HPDE6-E6E7 (cell line): Measurements from ENCODE around the gene GSTT2.
"Not testable (repeated sequence)": the region's sequence is repeated elsewhere in the genome, so short reads cannot be mapped to it uniquely, and the experiment has no call there.

ENCODE experiments used
- DNase-seq: peaks from one replicate; pipeline ENCODE4 v3.0.0; 2011; ENCODE audit warnings: missing footprints; ENCODE audit errors: extremely low spot score

GSTT2 gene

DNA sequence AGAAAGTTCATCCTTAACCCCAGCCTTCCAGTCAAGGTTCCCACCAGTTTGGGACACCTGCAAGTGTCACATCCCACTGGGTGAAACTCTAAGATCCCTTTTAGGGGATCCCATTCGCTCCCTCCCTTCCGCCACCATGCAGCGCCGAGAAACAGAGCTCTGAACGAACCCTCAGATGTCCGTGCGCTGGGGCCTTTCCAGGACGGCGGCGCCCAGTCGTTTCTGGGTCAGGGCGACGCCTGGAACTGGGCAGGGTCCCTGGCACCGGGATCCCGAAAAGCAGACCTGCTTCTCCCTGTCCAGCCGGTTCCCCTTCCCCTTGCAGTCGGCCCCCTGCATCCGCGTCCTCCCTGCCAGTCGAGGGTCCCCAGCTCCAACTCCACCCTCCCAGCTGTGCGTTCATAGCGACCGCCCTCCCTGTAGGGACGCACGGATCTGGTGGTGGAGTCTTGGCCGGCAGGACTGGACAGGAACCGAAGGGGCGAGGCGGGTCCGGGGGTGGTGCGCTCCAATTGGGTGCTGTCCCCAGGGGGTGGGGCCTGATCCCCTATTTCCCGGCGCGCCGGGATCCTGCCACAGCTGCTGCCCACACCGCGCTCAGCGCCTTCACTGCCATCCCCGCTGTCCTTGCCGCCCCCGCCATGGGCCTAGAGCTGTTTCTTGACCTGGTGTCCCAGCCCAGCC is at the start of gene GSTT2:
TSS of gene GSTT2 (plus strand) at position 578 of the 684 bp plus-strand sequence.
- DNase-seq = not testable (repeated sequence)

DNA sequence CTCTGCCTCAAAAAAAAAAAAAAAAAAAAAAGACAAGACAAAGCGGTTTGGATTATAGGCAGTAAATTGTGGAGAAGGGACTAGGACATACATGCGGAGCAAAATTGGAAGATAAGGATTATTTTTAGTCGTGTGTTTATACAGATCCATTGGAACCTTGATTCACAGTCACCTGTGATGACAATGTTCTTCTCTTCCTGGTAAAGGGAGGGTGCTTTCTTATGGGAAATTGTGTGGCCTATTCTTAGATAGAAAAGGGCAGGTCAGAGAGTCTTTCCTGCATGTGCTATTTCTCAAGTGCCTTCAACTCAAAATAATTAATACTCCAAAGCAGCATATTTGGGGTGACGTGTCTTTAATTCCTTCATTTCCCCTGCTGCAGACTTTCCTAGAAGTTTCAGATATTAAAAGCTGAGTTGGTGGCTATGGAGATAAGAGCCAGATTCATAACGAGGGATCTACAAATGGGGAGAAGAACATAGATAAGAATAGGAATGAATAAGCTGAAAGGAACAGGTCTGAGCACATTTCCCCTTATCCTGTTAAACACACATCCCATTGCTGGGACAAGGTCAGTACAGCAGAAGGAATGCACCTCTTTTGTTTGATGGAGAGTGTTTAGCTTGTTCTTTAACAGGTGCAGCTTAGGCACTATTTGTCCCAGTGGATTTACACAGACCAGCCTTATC is 41.5 kb upstream of the GSTT2 start:
- DNase-seq = no peak

DNA sequence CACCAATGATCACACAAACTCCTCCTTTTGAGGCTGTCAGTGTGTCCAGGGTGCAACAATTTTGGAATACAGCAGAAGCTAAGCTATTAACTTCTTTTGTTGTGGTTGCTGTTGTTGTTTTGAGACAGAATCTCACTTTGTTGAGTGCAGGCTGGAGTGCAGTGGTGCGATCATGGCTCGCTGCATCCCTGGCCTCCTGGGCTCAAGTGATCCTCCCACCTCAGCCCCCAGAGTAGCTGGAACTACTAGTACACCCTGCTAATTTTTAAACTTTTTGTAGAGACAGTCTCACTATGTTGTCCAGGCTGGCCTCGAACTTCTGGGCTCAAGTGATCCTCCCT is 40.9 kb upstream of the GSTT2 start:
- no peak for DNase-seq

DNA sequence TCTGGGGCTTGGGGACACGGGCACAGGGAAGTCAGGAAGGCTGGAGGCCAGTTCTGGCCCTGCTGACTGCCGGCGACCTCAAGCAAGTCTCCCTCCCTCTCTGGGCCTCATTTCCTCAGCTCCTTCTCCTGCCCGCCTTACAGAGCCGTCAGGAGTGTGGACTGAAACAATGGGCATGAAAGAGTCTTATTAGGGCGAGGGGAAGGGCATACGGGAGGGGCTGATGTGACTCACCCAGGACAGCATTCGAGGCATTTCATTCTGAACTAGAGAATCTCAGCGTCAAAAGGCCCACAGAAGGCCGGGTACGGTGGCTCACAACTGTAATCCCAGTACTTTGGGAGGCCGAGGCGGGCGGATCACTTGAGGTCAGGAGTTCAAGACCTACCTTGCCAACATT is 39.8 kb upstream of the GSTT2 start:
- DNase-seq = not testable (repeated sequence)

DNA sequence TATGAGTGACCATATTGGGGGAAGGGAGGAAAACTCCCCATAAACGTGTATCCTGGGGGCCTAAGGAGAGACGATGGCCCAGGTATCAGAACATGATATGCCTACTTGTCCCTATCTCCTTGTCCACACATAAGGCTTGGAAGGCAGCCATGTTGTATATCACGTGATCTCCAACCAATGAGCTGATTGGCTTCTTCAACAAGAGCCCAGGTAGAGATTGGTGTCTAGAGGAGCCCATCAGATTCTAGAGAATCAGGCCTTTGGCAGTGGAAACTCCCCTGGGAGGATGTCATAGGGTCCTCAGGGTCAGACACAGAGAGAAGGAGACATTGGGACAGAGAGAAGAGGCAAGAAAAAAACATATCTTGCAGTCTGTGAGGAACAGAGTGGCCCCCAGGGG is 32.5 kb upstream of the GSTT2 start:
- not testable (repeated sequence) for DNase-seq

DNA sequence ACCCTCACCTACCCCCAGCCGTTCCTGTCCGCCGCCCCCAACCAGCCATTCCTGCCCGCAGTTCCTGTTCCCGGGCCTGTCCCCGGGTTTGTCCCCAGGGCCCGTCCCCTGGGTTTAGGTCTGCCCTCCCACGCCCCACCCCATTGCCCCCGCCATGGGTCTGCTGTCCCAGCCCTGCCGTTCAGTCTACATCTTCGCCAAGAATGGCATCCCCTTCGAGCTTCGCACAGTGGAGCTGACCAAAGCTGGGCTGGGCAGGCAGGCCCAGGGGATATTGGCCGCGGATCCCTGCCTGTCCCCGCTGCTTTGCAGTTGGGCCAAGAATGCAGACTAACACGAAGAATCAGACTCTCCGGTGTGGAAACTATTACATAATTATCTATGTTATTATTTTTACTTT is 30.2 kb upstream of the GSTT2 start:
- not testable (repeated sequence) for DNase-seq

DNA sequence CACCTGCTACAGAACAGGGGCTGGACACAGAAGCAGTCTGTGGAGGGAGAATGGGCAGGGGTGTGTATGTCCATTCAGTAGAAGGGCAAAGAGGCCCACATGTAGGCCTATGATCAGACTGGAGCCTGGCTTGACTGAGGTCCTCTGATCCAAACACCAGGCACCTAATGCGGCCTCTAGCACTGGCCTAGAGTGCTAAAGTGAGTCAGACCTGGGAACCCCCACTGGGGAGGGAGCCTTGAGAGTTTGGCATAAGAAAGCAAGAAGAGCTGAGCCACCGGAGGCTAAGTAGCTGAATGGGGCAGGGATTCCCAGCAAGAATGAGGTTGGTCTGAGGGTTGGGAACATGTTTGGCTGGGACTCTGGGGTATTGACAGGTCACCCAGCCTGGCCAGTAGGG is 28.6 kb upstream of the GSTT2 start:
- not testable (repeated sequence) for DNase-seq

DNA sequence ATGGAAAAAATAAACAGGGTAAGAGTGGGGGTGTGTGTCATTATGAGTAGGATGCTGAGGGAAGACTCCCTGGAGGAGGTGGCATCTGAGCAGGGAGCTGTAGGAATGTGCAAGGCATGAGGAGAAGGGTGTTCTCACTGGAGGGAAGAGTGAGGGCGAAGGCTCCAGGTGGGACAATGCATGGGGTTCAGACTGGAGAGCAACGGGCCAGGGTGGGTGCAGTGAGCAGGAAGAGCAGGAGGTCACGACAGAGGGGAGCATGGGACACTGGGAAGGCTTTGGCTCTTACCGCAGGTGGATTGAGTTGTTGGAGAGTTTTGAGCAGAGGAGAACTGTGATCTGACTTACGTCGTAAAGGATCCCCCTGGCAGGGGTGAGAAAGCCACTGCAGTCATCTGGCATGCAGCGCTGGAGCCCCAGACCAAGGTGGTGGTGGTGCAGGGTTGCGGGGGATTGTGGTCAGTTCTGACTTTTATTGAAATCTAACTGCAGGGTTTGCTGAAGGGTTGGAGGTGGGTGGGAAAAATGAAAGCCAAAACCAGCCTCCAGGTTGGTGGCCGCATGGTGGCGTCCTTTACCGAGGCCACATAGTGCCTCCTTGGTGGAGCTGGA is 27.0 kb upstream of the GSTT2 start:
- DNase-seq = not testable (repeated sequence)

DNA sequence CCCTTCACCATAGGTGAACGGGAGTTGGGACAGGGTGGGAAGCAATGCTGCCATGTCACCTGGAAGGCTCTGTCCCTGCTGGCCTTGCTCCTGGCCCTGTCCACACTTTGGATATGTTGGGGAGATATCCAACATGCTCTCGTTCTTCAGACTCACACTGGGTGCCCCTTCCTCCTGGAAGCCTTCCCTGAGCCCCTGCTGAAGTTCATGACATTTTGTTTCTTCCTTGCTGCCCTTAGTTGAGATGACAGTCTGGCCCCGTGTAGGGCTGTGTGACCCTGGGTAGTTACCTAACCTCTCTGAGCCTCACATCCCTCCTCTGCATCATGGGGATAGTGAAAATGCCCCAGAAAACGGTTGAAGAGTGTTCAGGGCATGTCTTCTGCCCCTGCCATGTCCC is 26.4 kb upstream of the GSTT2 start:
- DNase-seq = not testable (repeated sequence)

DNA sequence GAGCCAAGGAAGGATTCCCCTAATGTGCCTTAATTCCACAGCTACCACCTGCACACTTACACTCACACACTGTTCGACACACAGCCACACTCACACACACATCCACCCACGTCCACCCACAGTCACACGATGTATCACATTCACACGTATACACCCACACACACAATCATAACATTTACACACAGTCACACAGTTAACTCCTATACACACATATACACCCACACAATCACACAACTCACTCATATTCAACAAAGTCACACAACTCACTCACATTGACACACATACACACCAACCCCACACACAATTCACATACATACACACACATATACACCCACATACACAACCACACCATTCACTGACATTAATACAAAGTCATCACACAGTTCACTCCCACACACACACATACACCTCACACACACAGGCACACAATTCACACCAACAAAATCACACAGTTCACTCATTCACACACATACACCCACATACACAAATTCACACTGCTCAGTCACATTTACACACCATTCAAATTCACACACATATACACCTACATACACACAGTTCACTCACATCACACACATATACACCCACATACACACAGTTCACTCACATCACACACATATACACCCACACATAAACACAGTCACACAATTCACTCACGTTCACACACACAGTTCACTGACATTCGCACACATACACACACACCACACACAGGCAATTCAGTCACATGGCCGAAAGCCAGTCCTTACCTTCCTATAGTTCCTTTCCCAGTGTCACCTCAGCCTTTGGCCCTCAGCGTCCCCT is 25.5 kb upstream of the GSTT2 start:
- not testable (repeated sequence) for DNase-seq

DNA sequence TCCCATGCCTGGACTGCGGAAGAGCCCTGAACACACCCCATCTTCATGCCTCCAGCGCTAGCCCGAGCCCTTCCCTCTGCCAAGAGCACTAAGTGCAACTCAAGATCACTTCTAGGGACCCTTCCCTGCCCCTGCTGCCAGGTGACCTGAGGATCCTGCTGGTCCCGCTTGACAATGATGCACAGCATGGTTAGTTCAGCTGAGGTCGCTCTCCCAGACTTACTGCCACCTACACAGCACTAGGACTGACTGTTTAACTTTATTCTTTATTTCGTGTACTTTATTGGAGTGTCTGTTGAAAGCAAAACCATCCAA is 25.0 kb upstream of the GSTT2 start:
- not testable (repeated sequence) for DNase-seq

DNA sequence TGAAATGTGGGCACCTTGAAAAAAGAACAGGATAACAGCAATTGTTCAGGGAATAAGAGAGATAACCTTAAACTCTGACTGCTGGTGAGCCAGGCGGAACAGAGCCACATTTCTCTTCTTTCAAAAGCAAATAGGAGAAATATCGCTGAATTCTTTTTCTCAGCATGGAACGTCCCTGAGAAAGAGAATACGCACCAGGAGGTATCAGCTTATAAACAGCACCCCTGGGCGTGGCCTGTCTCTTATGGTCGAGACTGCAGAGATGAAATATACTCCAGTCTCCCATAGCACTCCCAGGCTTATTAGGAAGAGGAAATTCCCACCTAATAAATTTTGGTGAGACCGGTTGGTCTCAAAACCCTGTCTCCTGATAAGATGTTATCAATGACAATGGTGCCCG is 24.0 kb upstream of the GSTT2 start:
- DNase-seq = not testable (repeated sequence)

DNA sequence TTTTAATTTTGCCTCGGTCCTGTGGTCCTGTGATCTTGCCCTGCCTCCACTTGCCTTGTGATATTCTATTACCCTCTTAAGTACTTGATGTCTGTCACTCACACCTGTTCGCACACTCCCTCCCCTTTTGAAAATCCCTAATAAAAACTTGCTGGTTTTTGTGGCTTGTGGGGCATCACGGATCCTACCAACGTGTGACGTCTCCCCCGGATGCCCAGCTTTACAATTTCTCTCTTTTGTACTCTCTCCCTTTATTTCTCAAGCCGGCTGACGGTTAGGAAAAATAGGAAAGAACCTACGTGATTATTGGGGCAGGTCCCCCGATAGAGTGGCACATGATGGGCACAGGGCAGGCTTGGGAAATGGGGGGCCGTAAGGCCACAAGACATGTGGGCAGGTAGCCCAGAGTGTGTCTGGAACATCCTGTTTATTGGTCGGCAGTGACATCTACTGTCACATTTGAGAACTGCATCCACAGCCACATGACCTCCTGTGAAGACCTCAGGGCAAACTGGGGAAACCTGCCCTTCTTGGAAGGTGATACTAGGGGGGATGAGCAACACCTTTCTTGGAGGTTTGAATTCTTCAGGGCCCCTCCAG is 23.5 kb upstream of the GSTT2 start:
- DNase-seq = not testable (repeated sequence)

DNA sequence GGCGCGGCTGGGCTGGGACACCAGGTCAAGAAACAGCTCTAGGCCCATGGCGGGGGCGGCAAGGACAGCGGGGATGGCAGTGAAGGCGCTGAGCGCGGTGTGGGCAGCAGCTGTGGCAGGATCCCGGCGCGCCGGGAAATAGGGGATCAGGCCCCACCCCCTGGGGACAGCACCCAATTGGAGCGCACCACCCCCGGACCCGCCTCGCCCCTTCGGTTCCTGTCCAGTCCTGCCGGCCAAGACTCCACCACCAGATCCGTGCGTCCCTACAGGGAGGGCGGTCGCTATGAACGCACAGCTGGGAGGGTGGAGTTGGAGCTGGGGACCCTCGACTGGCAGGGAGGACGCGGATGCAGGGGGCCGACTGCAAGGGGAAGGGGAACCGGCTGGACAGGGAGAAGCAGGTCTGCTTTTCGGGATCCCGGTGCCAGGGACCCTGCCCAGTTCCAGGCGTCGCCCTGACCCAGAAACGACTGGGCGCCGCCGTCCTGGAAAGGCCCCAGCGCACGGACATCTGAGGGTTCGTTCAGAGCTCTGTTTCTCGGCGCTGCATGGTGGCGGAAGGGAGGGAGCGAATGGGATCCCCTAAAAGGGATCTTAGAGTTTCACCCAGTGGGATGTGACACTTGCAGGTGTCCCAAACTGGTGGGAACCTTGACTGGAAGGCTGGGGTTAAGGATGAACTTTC is 18.7 kb upstream of the GSTT2 start, which contains the start of gene GSTT2B:
TSS of gene GSTT2B (minus strand) at position 112 of the 688 bp plus-strand sequence. CDS start at position 48, 64 bp downstream.
- not testable (repeated sequence) for DNase-seq

DNA sequence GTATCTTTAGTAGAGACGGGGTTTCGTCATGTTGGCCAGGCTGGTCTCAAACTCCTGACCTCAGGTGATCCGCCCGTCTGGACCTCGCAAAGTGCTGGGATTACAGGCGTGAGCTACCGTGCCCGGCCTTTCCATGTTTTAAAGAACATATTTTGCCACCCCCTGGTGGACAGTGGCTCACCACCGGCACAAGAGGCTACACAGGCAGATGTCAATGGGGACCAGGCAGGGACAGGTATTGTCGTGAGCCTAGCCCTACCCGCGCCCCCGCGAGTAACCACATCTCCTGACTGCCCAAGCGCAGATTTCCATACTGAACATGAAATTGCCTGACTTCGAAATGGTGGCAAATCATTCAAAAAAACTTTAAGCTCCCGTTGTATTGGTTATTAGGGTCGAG is 13.8 kb upstream of the GSTT2 start:
- DNase-seq = not testable (repeated sequence)

DNA sequence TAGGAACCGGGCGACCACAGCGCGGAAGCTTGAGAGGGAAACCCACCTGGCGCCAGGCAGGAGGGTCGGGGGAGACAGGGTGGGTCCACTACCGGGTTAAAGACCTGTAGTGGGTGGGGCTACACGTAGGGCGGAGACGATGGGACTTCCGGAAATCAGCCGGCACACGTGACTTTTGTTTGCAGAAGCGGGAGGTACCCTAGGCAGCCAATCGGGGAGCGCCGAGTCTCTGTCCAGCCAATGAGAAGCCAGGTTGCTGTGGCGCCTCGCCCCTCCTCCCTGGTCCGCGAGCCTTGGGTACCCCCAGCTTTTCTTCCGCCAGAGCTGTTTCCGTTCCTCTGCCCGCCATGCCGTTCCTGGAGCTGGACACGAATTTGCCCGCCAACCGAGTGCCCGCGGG is 13.4 kb upstream of the GSTT2 start, which contains the start of gene DDTL:
TSS of gene DDTL (plus strand) at position 321 of the 400 bp plus-strand sequence. CDS start at position 348, 27 bp downstream.
- DNase-seq = not testable (repeated sequence)

DNA sequence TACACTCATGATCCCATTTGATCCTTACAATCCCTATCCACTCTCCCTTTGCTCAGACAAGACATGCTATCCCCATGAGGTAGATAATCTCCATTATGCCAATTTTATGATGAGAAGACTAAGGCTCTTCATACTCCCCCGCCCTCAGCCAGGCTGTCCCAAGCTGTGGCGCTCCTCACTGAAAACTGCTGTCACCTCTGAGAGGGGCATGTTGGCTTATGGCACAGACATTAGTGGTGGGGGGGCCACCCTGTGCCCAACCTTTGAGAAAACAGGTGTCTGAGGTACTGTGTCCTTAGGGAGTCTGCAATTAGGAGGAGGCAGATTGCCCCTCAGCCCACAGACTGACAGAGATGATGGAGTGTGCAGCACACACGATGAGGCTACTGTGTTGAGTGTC is 10.9 kb upstream of the GSTT2 start:
- DNase-seq = no peak

DNA sequence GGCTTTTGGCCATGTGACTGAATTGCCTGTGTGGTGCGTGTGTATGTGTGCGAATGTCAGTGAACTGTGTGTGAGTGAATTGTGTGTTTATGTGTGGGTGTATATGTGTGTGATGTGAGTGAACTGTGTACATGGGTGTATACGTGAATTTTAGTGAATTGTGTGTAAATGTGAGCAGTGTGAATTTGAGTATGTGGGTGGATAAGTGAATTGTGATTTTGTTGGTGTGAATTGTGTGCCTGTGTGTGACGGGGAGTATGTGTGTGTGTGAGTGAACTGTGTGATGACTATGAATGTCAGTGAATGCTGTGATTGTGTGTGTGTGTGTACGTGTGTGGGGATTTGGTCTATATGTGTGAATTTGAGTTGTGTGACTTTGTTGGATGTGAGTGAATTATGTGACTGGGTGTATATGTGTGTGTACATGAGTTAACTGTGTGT is 9.7 kb upstream of the GSTT2 start:
- DNase-seq = no peak

DNA sequence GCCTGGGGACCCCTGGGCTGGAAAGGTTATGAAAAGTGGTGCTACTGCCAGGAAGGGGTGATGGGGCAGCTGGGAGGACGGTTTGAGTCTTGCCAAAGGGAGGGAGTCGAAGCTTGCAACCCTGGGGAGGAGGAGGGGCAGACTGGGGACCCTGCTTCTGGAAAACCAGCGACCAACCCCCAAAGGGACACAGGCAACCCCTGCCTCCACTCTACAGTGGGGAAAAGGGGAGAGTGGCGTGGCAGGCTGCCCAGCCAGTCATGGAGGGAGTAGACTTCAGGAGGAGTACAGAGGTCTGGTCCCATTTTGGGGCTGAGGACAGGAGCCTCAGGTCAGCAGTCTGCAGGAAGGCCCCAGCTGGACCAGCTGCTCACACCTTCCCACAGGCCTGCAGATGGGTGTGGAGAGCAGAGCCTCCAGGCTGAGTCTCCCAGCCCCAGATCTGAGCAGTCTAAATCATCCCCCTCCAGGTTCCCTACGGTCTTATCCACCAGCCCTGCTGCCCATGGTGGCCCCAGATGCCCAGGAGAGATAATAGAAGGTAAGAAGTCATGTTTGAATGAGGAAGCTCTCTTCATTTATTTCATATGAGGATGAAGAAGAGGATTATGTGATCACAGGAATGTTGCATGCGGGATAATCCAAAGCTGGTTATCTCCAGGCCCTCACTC is 9.0 kb upstream of the GSTT2 start:
- DNase-seq = no peak

DNA sequence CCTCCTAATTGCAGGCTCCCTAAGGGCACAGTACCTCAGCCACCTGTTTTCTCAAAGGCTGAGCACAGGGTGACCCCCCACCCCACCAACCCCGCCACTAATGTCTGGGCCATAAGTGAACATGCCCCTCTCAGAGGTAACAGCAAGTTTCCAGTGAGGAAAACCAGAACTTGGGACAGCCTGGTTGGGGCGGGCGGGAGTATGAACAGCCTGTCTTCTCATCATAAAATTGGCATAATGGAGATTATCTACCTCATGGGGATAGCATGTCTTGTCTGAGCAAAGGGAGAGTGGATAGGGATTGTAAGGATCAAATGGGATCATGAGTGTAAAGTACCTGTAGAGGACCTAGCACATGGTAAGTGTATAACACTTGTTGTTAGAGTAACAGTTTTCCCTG is 8.0 kb upstream of the GSTT2 start:
- DNase-seq = not testable (repeated sequence)
